ENCODE measurements around the gene MRPS10.
"Not testable (repeated sequence)": the region's sequence is repeated elsewhere in the genome, so short reads cannot be mapped to it uniquely, and the experiment has no call there.

Gene MRPS10

GRCh38 chr6:42216495-42216894 is 1.2 kb downstream of the MRPS10 start:
- Histone ChIP-seq H3K9ac (ENCODE audit: low read length in 5 of 5) (peak overlapping the region in 3 of 5 donors; percentile 95 to 98 (median 96)), H3K36me3 (ENCODE audit: control insufficient read depth in 5 of 5, insufficient read depth in 5 of 5, low read length in 5 of 5) (peaks cover 17 to 25% (median 18%) of the 10 kb centered on the region in 5 donors), H3K4me1 (ENCODE audit: control insufficient read depth in 5 of 5, insufficient read depth in 5 of 5, low read length in 5 of 5) (peaks cover 0 to 21% (median 15%) of the 10 kb centered on the region in 5 donors), H3K4me3 (ENCODE audit: low read depth in 1 of 5, low read length in 5 of 5) (peak overlapping the region in 4 of 5 donors; percentile 46 to 98 (median 90))
- H3K27ac ChIP-seq (ENCODE audit: low read depth, low read length); H3K9me3 ChIP-seq (ENCODE audit: control insufficient read depth in 5 of 5, low read length in 5 of 5); H3K27me3 ChIP-seq (ENCODE audit: control insufficient read depth in 5 of 5, insufficient read depth in 4 of 5, low read length in 5 of 5): not testable (repeated sequence)

GRCh38 chr6:42212442-42212841 is 5.2 kb downstream of the MRPS10 start:
- Histone ChIP-seq H3K4me3 (ENCODE audit: low read depth in 1 of 5, low read length in 5 of 5) (no peak overlapping the region), H3K9me3 (ENCODE audit: control insufficient read depth in 5 of 5, low read length in 5 of 5) (no peaks in the 10 kb centered on the region), H3K9ac (ENCODE audit: low read length in 5 of 5) (no peak overlapping the region), H3K27me3 (ENCODE audit: control insufficient read depth in 5 of 5, insufficient read depth in 4 of 5, low read length in 5 of 5) (no peaks in the 10 kb centered on the region), H3K27ac (ENCODE audit: low read depth, low read length) (no peak overlapping the region), H3K36me3 (ENCODE audit: control insufficient read depth in 5 of 5, insufficient read depth in 5 of 5, low read length in 5 of 5) (peaks cover 38 to 62% (median 52%) of the 10 kb centered on the region in 5 donors), H3K4me1 (ENCODE audit: control insufficient read depth in 5 of 5, insufficient read depth in 5 of 5, low read length in 5 of 5) (peaks cover 0 to 18% (median 14%) of the 10 kb centered on the region in 5 donors)

GRCh38 chr6:42211726-42212125 is 5.9 kb downstream of the MRPS10 start:
- H3K4me3 ChIP-seq (ENCODE audit: low read depth in 1 of 5, low read length in 5 of 5), result no peak overlapping the region
- H3K9ac ChIP-seq (ENCODE audit: low read length in 5 of 5), result no peak overlapping the region
- no peaks in the 10 kb centered on the region for H3K27me3 ChIP-seq (ENCODE audit: control insufficient read depth in 5 of 5, insufficient read depth in 4 of 5, low read length in 5 of 5)
- H3K4me1 ChIP-seq (ENCODE audit: control insufficient read depth in 5 of 5, insufficient read depth in 5 of 5, low read length in 5 of 5), result peaks cover 0 to 11% (median 8%) of the 10 kb centered on the region in 5 donors
- H3K27ac ChIP-seq (ENCODE audit: low read depth, low read length), result no peak overlapping the region
- no peaks in the 10 kb centered on the region for H3K9me3 ChIP-seq (ENCODE audit: control insufficient read depth in 5 of 5, low read length in 5 of 5)
- peaks cover 41 to 67% (median 55%) of the 10 kb centered on the region in 5 donors for H3K36me3 ChIP-seq (ENCODE audit: control insufficient read depth in 5 of 5, insufficient read depth in 5 of 5, low read length in 5 of 5)

- Histone ChIP-seq H3K27me3 (ENCODE audit: control insufficient read depth in 5 of 5, insufficient read depth in 4 of 5, low read length in 5 of 5) (no peaks in the 10 kb centered on the region), H3K27ac (ENCODE audit: low read depth, low read length) (no peak overlapping the region), H3K9ac (ENCODE audit: low read length in 5 of 5) (no peak overlapping the region), H3K4me3 (ENCODE audit: low read depth in 1 of 5, low read length in 5 of 5) (no peak overlapping the region), H3K36me3 (ENCODE audit: control insufficient read depth in 5 of 5, insufficient read depth in 5 of 5, low read length in 5 of 5) (peaks cover 44 to 75% (median 61%) of the 10 kb centered on the region in 5 donors), H3K9me3 (ENCODE audit: control insufficient read depth in 5 of 5, low read length in 5 of 5) (no peaks in the 10 kb centered on the region), H3K4me1 (ENCODE audit: control insufficient read depth in 5 of 5, insufficient read depth in 5 of 5, low read length in 5 of 5) (peaks cover 0 to 7% (median 2%) of the 10 kb centered on the region in 5 donors)
Measured at GRCh38 chr6:42210551-42210950, 7.1 kb downstream of the MRPS10 start.

GRCh38 chr6:42207559-42207958 is 10.1 kb downstream of the MRPS10 start:
- not testable (repeated sequence) for H3K27ac ChIP-seq (ENCODE audit: low read depth, low read length); H3K4me3 ChIP-seq (ENCODE audit: low read depth in 1 of 5, low read length in 5 of 5); H3K4me1 ChIP-seq (ENCODE audit: control insufficient read depth in 5 of 5, insufficient read depth in 5 of 5, low read length in 5 of 5); H3K9ac ChIP-seq (ENCODE audit: low read length in 5 of 5); H3K9me3 ChIP-seq (ENCODE audit: control insufficient read depth in 5 of 5, low read length in 5 of 5); H3K27me3 ChIP-seq (ENCODE audit: control insufficient read depth in 5 of 5, insufficient read depth in 4 of 5, low read length in 5 of 5)
- peaks cover 32 to 69% (median 60%) of the 10 kb centered on the region in 5 donors for H3K36me3 ChIP-seq (ENCODE audit: control insufficient read depth in 5 of 5, insufficient read depth in 5 of 5, low read length in 5 of 5)

- no peak overlapping the region for H3K27ac ChIP-seq (ENCODE audit: low read depth, low read length)
- no peaks in the 10 kb centered on the region for H3K27me3 ChIP-seq (ENCODE audit: control insufficient read depth in 5 of 5, insufficient read depth in 4 of 5, low read length in 5 of 5)
- H3K4me3 ChIP-seq (ENCODE audit: low read depth in 1 of 5, low read length in 5 of 5), result no peak overlapping the region
- H3K4me1 ChIP-seq (ENCODE audit: control insufficient read depth in 5 of 5, insufficient read depth in 5 of 5, low read length in 5 of 5), result no peaks in the 10 kb centered on the region
- H3K36me3 ChIP-seq (ENCODE audit: control insufficient read depth in 5 of 5, insufficient read depth in 5 of 5, low read length in 5 of 5), result peaks cover 16 to 47% (median 39%) of the 10 kb centered on the region in 5 donors
- no peak overlapping the region for H3K9ac ChIP-seq (ENCODE audit: low read length in 5 of 5)
- H3K9me3 ChIP-seq (ENCODE audit: control insufficient read depth in 5 of 5, low read length in 5 of 5), result no peaks in the 10 kb centered on the region
Measured at GRCh38 chr6:42204768-42205282, 12.8 kb downstream of the MRPS10 start.

GRCh38 chr6:42203183-42203582 is 14.5 kb downstream of the MRPS10 start:
- Histone ChIP-seq H3K4me1 (ENCODE audit: control insufficient read depth in 5 of 5, insufficient read depth in 5 of 5, low read length in 5 of 5) (no peaks in the 10 kb centered on the region), H3K4me3 (ENCODE audit: low read depth in 1 of 5, low read length in 5 of 5) (no peak overlapping the region), H3K9me3 (ENCODE audit: control insufficient read depth in 5 of 5, low read length in 5 of 5) (no peaks in the 10 kb centered on the region), H3K9ac (ENCODE audit: low read length in 5 of 5) (no peak overlapping the region), H3K36me3 (ENCODE audit: control insufficient read depth in 5 of 5, insufficient read depth in 5 of 5, low read length in 5 of 5) (peaks cover 12 to 30% (median 23%) of the 10 kb centered on the region in 5 donors), H3K27ac (ENCODE audit: low read depth, low read length) (no peak overlapping the region), H3K27me3 (ENCODE audit: control insufficient read depth in 5 of 5, insufficient read depth in 4 of 5, low read length in 5 of 5) (no peaks in the 10 kb centered on the region)

GRCh38 chr6:42202131-42202915 is 15.3 kb downstream of the MRPS10 start:
- H3K4me1 ChIP-seq (ENCODE audit: control insufficient read depth in 5 of 5, insufficient read depth in 5 of 5, low read length in 5 of 5); H3K27me3 ChIP-seq (ENCODE audit: control insufficient read depth in 5 of 5, insufficient read depth in 4 of 5, low read length in 5 of 5); H3K9me3 ChIP-seq (ENCODE audit: control insufficient read depth in 5 of 5, low read length in 5 of 5); H3K27ac ChIP-seq (ENCODE audit: low read depth, low read length); H3K4me3 ChIP-seq (ENCODE audit: low read depth in 1 of 5, low read length in 5 of 5); H3K9ac ChIP-seq (ENCODE audit: low read length in 5 of 5): not testable (repeated sequence)
- H3K36me3 ChIP-seq (ENCODE audit: control insufficient read depth in 5 of 5, insufficient read depth in 5 of 5, low read length in 5 of 5), result peaks cover 5 to 22% (median 18%) of the 10 kb centered on the region in 5 donors

- Histone ChIP-seq H3K9me3 (ENCODE audit: control insufficient read depth in 5 of 5, low read length in 5 of 5) (no peaks in the 10 kb centered on the region), H3K27me3 (ENCODE audit: control insufficient read depth in 5 of 5, insufficient read depth in 4 of 5, low read length in 5 of 5) (no peaks in the 10 kb centered on the region), H3K9ac (ENCODE audit: low read length in 5 of 5) (no peak overlapping the region), H3K4me3 (ENCODE audit: low read depth in 1 of 5, low read length in 5 of 5) (no peak overlapping the region), H3K36me3 (ENCODE audit: control insufficient read depth in 5 of 5, insufficient read depth in 5 of 5, low read length in 5 of 5) (peaks cover 0 to 15% (median 13%) of the 10 kb centered on the region in 5 donors), H3K27ac (ENCODE audit: low read depth, low read length) (no peak overlapping the region), H3K4me1 (ENCODE audit: control insufficient read depth in 5 of 5, insufficient read depth in 5 of 5, low read length in 5 of 5) (no peaks in the 10 kb centered on the region)
Measured at GRCh38 chr6:42201382-42201781, 16.3 kb downstream of the MRPS10 start.

- Histone ChIP-seq H3K36me3 (ENCODE audit: control insufficient read depth in 5 of 5, insufficient read depth in 5 of 5, low read length in 5 of 5) (peaks cover 0 to 11% (median 9%) of the 10 kb centered on the region in 5 donors), H3K4me3 (ENCODE audit: low read depth in 1 of 5, low read length in 5 of 5) (no peak overlapping the region), H3K27ac (ENCODE audit: low read depth, low read length) (no peak overlapping the region), H3K27me3 (ENCODE audit: control insufficient read depth in 5 of 5, insufficient read depth in 4 of 5, low read length in 5 of 5) (no peaks in the 10 kb centered on the region), H3K9ac (ENCODE audit: low read length in 5 of 5) (no peak overlapping the region), H3K4me1 (ENCODE audit: control insufficient read depth in 5 of 5, insufficient read depth in 5 of 5, low read length in 5 of 5) (no peaks in the 10 kb centered on the region), H3K9me3 (ENCODE audit: control insufficient read depth in 5 of 5, low read length in 5 of 5) (no peaks in the 10 kb centered on the region)
Measured at GRCh38 chr6:42200035-42200434, 17.6 kb downstream of the MRPS10 start.

Data from subcutaneous abdominal adipose tissue (tissue), 5 donors.